MM.1S (cell line): ENCODE results near the gene PLD1.

Experiments
- DNase-seq: peaks from one replicate; pipeline ENCODE4 v3.0.0-alpha.2; 2015
- H2AFZ ChIP-seq: fragments of 300-600 bp; sonication (generic); 2 replicates; pipeline ENCODE4 v1.6.0; 2016; ENCODE audit warnings: antibody characterized with exemption, low read length
- H3F3A ChIP-seq: fragments of 300-600 bp; sonication (generic); 2 replicates; pipeline ENCODE4 v1.6.1; 2016; ENCODE audit warnings: mild to moderate bottlenecking, antibody characterized with exemption, low read length, moderate library complexity, mixed read lengths; ENCODE audit not compliant: insufficient read depth
- H3K27ac ChIP-seq: fragments of 300-600 bp; sonication (generic); 2 replicates; pipeline ENCODE4 v1.5.1; 2016; ENCODE audit warnings: mild to moderate bottlenecking, low read length
- H3K27me3 ChIP-seq: fragments of 300-600 bp; sonication (generic); replicated peaks from 2 replicates; pipeline ENCODE4 v1.6.0; 2016; ENCODE audit warnings: low read length; ENCODE audit not compliant: insufficient read depth
- H3K36me3 ChIP-seq: fragments of 300-600 bp; sonication (generic); replicated peaks from 2 replicates; pipeline ENCODE4 v1.6.1; 2016; ENCODE audit warnings: mild to moderate bottlenecking, low read length, mixed read lengths; ENCODE audit not compliant: insufficient read depth
- H3K4me1 ChIP-seq: fragments of 300-600 bp; sonication (generic); 2 replicates; pipeline ENCODE4 v1.6.1; 2016; ENCODE audit warnings: low read length, mixed read lengths
- H3K4me2 ChIP-seq: fragments of 300-600 bp; sonication (generic); 2 replicates; pipeline ENCODE4 v1.6.0; 2016; ENCODE audit warnings: low read depth, low read length
- H3K4me3 ChIP-seq: fragments of 300-600 bp; sonication (generic); 2 replicates; pipeline ENCODE4 v1.5.1; 2016; ENCODE audit warnings: low read length, mixed read lengths
- H3K79me2 ChIP-seq: fragments of 300-600 bp; sonication (generic); 2 replicates; pipeline ENCODE4 v1.6.1; 2016; ENCODE audit warnings: mixed run types, low read length, mixed read lengths
- H3K9ac ChIP-seq: fragments of 300-600 bp; sonication (generic); 2 replicates; pipeline ENCODE4 v1.6.1; 2016; ENCODE audit warnings: low read length, mixed read lengths
- H3K9me2 ChIP-seq: fragments of 300-600 bp; sonication (generic); replicated peaks from 2 replicates; pipeline ENCODE4 v1.6.1; 2016; ENCODE audit warnings: mild to moderate bottlenecking, low read length, mixed read lengths; ENCODE audit not compliant: insufficient read depth
- H3K9me3 ChIP-seq: fragments of 300-600 bp; sonication (generic); replicated peaks from 2 replicates; pipeline ENCODE4 v1.6.1; 2016; ENCODE audit warnings: mild to moderate bottlenecking, low read length, mixed read lengths; ENCODE audit not compliant: insufficient read depth
- H4K20me1 ChIP-seq: fragments of 300-600 bp; sonication (generic); 2 replicates; pipeline ENCODE4 v1.6.1; 2016; ENCODE audit warnings: mild to moderate bottlenecking, low read length, moderate library complexity, mixed read lengths; ENCODE audit not compliant: insufficient read depth
- EZH2 ChIP-seq: fragments of 300-600 bp; sonication (generic); optimal IDR thresholded peaks from 2 replicates; pipeline ENCODE3; 2017; ENCODE audit warnings: low read depth, mild to moderate bottlenecking, antibody characterized with exemption, low read length, mixed read lengths
- EZH2phosphoT487 ChIP-seq: fragments of 300-600 bp; sonication (generic); IDR thresholded peaks from 2 replicates; pipeline ENCODE4 v1.6.1; 2018; ENCODE audit warnings: antibody characterized with exemption, low read length
- TF ChIP-seq, protein P1 (sequence below): fragments of 300-600 bp; sonication (generic); IDR thresholded peaks from 2 replicates; pipeline ENCODE4 v1.5.1; 2016; ENCODE audit warnings: antibody characterized with exemption, low read length, mixed read lengths

The PLD1 gene

DNA sequence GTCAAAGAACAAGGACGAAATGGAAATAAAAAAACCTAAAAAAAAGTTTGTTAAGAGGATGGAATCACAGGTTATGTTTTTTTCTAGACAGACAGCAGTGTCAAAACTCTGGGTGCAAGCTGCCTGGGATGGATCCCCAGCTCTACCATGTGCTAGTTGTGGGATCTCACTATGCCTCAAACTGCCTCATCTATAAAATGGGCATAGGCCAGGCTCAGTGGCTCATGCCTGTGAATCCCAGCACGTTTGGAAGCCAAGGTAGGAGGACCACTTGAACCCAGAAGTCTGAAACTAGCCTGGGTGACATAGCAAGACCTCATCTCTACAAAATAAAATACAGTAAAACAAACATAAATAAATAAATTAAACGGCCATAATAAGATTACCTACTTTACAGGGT, 4.6 kb downstream of the PLD1 start:
- H3K4me2 ChIP-seq: no peak overlapping the region
- H3F3A ChIP-seq: no peaks in the 10 kb centered on the region
- no peak overlapping the region for H3K27ac ChIP-seq
- TF ChIP-seq EZH2phosphoT487 (no peak), EZH2 (no peak)
- TF ChIP-seq, protein P1, sequence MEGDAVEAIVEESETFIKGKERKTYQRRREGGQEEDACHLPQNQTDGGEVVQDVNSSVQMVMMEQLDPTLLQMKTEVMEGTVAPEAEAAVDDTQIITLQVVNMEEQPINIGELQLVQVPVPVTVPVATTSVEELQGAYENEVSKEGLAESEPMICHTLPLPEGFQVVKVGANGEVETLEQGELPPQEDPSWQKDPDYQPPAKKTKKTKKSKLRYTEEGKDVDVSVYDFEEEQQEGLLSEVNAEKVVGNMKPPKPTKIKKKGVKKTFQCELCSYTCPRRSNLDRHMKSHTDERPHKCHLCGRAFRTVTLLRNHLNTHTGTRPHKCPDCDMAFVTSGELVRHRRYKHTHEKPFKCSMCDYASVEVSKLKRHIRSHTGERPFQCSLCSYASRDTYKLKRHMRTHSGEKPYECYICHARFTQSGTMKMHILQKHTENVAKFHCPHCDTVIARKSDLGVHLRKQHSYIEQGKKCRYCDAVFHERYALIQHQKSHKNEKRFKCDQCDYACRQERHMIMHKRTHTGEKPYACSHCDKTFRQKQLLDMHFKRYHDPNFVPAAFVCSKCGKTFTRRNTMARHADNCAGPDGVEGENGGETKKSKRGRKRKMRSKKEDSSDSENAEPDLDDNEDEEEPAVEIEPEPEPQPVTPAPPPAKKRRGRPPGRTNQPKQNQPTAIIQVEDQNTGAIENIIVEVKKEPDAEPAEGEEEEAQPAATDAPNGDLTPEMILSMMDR: no peak
- H3K36me3 ChIP-seq: no peaks in the 10 kb centered on the region
- H3K4me3 ChIP-seq: no peak overlapping the region
- DNase-seq: no peak
- H4K20me1 ChIP-seq: no peaks in the 10 kb centered on the region
- no peaks in the 10 kb centered on the region for H3K9me2 ChIP-seq
- H2AFZ ChIP-seq: no peak overlapping the region
- H3K27me3 ChIP-seq: no peaks in the 10 kb centered on the region
- no peaks in the 10 kb centered on the region for H3K9me3 ChIP-seq
- H3K9ac ChIP-seq: no peak overlapping the region
- no peaks in the 10 kb centered on the region for H3K79me2 ChIP-seq
- 0 out of 2 replicates have a peak, but pooled peaks cover 8% of the 10 kb centered on the region for H3K4me1 ChIP-seq

DNA sequence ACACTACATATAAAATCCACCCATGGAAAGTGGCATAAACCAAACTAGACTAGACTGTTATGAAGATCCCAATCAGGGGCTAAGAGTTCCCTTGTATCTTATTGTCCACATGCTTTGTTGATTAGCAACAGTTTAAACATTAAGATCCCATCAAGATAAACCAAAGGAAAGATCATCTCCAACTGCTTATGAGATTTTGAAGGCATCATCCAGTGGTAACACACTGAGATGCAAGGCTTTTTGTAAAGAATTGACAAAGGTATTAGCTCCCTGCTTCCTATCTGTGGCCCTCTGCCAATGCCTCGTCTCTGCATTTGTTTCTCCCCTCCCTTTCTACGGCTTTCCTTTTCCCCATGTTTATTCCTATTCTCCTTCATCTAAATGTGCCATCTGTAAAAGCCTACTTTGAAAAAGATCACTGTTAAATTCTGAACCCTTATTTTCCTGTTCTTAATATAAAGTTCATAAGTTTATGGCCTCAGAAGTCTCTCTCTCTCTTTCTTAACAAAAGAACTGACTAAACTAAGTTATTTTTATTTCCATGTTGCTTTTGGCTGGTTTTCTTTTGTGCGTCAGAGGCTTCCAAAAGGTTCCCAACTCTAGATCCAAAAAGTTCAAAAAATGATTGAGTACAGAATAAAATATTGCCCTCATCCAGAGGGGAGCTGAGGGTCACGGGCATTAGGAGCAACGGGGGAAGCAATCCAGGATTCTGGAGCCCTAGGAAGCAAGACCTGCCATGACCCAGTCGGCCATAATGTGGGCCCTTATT, 5.5 kb downstream of the PLD1 start:
- TF ChIP-seq, protein P1: no peak
- TF ChIP-seq EZH2: no peak
- TF ChIP-seq EZH2phosphoT487: no peak
- Histone ChIP-seq H3K4me1 (0 out of 2 replicates have a peak, but pooled peaks cover 8% of the 10 kb centered on the region), H3K9me2 (no peaks in the 10 kb centered on the region), H3K27ac (no peak overlapping the region), H3K4me2 (no peak overlapping the region), H4K20me1 (no peaks in the 10 kb centered on the region), H3K9ac (no peak overlapping the region), H3K9me3 (no peaks in the 10 kb centered on the region), H2AFZ (no peak overlapping the region), H3F3A (no peaks in the 10 kb centered on the region), H3K79me2 (no peaks in the 10 kb centered on the region), H3K27me3 (no peaks in the 10 kb centered on the region), H3K4me3 (no peak overlapping the region), H3K36me3 (no peaks in the 10 kb centered on the region)
- DNase-seq: no peak

DNA sequence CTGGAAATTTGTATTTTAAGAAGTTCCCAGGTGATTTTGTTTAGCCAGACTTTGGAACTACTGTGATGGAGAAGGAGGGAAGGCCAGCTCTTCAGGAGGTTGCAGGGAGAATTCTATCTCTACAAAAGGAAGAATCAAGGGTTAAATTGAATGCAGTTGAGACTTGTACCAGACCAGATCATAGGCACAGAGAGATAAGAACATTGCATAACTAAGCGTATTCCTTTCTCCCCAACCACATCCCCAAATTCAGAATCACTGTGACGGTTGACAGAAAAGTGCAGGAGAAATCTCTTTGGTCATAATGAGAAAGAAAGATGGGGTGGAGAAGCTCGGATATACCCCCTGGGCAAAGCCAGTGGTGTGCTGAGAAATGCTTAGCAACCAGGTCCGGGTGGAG, 7.2 kb downstream of the PLD1 start:
- no peak for TF ChIP-seq EZH2
- TF ChIP-seq, protein P1: no peak
- Histone ChIP-seq H3K27ac (no peak overlapping the region), H4K20me1 (no peaks in the 10 kb centered on the region), H3K4me3 (no peak overlapping the region), H3F3A (no peaks in the 10 kb centered on the region), H3K27me3 (no peaks in the 10 kb centered on the region), H3K9me2 (no peaks in the 10 kb centered on the region), H3K36me3 (no peaks in the 10 kb centered on the region), H3K79me2 (no peaks in the 10 kb centered on the region), H3K9me3 (no peaks in the 10 kb centered on the region), H2AFZ (no peak overlapping the region), H3K4me2 (no peak overlapping the region), H3K4me1 (0 out of 2 replicates have a peak, but pooled peaks cover 8% of the 10 kb centered on the region), H3K9ac (no peak overlapping the region)
- no peak for DNase-seq
